Fibroblast of villous mesenchyme (primary cell): ENCODE results near the gene DBNL. TPM values are rescaled to one million over a fixed set of nuclear protein-coding genes. Genes with fewer than 3 reads are reported as not detected.

Experiments
- DNase-seq: peaks from one replicate; pipeline ENCODE4 v3.0.0-alpha.2; 2010; ENCODE audit warnings: low read depth
- H3K4me3 ChIP-seq: 2 replicates; pipeline ENCODE4 v1.5.1; 2011; ENCODE audit warnings: low read depth, mild to moderate bottlenecking, low read length
- CTCF ChIP-seq: IDR thresholded peaks from 2 replicates; pipeline ENCODE4 v1.5.1; 2012; ENCODE audit warnings: low read depth, mild to moderate bottlenecking, low read length; ENCODE audit not compliant: insufficient read depth
- total RNA-seq: library from RNA; depleted of rRNA; stranded (reverse); fragments of >200 nt; gene quantifications from 2 replicates; pipeline ENCODE4 v1.2.3, GENCODE V29; 2012

The DBNL gene
- total RNA-seq, 1 donor, result 97.2 TPM

DNA sequence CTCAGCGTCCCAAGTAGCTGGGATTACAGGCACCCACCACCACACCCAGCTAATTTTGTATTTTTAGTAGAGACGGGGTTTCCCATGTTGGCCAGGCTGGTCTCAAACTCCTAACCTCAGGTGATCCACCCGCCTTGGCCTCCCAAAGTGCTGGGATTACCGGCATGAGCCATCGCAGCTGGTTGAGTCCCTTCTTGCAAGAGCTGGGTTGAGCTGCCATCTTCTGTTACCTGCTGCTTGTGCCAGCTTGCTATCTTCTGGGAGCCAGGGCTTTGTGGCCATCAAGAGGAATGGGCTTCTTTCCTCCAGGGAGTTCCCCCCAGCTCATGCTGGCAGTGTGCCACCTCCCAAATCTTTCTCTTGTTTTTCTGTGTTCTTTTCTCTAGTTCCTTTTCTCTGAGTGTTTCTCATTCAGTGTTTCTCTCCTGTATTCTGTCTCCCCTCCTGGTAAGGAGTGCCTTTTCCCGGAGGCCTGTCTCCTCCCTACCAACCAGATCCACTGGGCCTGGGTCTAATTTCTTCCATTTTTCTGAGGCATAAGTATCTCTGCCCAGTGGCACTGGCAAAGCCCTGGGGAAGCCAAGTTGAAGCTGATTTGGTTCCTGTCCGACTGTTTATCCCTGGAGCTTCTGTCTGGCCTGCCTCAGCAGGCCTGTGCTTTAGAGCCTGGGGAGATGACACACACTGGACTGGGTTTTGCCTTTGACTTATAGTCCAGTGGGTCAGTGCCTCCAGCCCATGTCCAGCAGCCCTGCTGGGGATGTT, 3.7 kb downstream of the DBNL start:
- TF ChIP-seq CTCF, result no peak
- H3K4me3 ChIP-seq, result no peak overlapping the region
- DNase-seq, result no peak

DNA sequence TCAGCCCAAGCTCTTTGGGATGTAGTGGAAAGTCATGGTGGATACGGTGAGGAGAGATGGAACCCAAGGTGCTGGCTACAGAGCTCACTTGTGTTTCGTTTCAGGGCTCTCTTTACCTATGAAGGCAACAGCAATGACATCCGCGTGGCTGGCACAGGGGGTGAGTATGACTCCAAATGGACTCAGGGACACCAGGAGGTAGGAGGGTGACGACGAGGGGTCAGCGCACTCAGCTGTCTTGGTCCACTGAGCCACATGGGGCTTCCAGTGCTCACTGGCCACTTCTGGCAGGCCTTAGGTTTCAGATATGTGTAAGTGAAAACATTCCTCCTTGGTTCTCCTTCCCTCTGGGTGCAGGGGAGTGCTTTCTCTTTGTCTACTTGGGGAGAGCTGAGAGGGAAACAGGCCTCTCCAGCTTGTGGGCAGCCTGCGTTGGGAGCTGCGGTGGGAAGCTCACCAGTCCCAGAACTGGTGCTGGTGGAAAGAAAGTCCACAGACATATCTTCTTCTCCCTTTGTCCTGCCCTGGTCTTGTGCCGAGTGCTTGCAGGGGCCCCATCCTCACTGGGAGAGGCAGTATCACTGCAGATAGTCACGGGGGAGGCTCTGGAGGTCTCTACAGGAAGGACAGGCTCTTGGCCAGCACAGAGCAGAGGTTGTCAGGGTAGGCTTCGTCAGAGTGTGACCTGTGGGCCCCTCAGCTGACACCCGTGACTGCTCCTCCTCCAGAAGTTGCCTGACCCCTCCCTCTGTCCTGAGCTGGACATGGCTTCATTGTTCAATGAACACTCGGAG, 5.8 kb downstream of the DBNL start:
- no peak for DNase-seq
- no peak for TF ChIP-seq CTCF
- no peak overlapping the region for H3K4me3 ChIP-seq

DNA sequence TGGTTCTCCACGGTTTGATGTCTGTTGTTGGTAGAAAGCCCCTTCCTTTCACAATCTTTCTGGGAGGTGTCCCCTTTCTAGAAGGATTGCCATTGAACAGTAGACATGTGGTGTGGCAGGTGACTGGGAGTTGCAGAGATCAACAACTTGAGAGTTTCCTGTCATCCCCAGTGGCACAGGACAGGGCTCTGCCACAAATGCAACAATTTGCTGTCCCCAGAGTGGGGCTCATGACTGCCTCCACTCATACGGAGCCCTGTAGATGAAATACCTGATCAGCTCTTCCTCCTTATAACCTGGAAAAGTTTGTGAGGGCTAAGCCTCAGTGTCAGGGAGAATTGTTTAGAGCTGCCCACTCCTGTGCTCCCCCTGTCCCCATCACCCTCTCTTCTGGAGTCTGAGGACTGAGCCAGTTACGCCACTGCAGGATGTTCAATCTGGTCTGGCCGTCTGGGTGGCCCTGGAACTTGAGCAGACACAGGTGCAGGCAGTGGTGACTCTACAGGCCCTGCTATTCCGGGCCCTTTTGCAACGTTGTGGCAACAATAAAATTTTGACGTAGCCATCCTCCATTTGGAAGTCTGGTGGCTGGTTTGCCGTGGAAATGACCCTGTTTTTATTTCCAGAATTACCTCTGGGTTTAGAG, 6.5 kb downstream of the DBNL start:
- TF ChIP-seq CTCF, result no peak
- no peak for DNase-seq
- H3K4me3 ChIP-seq, result no peak overlapping the region

- DNase-seq, result no peak
- H3K4me3 ChIP-seq, result no peak overlapping the region
- no peak for TF ChIP-seq CTCF
Observed at GRCh38 chr7:44051611-44052220, 7.2 kb downstream of the DBNL start.

DNA sequence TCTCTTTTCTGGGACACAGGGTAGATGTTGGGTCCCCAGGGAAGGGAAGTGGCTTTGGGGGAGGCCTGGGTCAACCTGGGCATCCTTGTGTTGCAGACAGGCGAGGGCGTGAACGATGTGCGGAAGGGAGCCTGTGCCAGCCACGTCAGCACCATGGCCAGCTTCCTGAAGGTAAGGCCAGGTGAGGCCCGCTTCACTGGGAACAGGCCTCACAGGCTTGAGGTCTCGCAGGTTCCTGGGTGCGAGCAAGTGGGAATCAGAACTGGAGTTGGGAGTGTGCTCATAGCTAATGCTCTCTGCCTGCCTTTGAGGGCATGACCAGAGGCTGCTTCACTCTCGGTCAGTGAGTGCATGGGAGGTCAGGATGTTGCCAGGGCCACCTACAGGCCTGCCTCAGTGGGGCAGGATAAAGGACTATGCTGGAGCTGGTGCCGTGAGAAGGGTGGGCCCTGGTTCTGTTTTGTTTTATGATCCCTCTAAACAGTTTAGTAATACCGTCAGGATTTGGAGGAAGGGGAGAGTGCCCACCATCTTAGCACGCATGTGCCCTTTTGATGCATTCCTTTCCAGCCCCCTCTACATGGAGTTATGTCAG, 8.4 kb downstream of the DBNL start:
- no peak for TF ChIP-seq CTCF

GRCh38 chr7:44056681-44057080, 12.2 kb downstream of the DBNL start:
- DNase-seq, result no peak
- no peak overlapping the region for H3K4me3 ChIP-seq
- no peak for TF ChIP-seq CTCF

More for the DNA sequence above, 8.4 kb downstream of the DBNL start:
- DNase-seq, result no peak
- H3K4me3 ChIP-seq, result no peak overlapping the region
